Uterus (tissue), 4 donors: Measurements from ENCODE around the gene MRPL22. TPM values are rescaled to one million over a fixed set of nuclear protein-coding genes. Genes with fewer than 3 reads are reported as not detected.
A peak's percentile ranks its signal among the peaks of the same experiment; 100 is the strongest.
"Not testable (repeated sequence)": the region's sequence is repeated elsewhere in the genome, so short reads cannot be mapped to it uniquely, and the experiment has no call there.

Experiments used
- DNase-seq, 2 donors: peaks; one replicate each; pipeline ENCODE4 v3.0.0-alpha.2; 2019 to 2020
- H3K27ac ChIP-seq, 2 donors: fragments of 200-600 bp; sonication (generic); 1 replicate in 1 of 2; 2 replicates in 1 of 2; pipeline ENCODE4 v1.5.1; 2016 to 2018
- H3K27me3 ChIP-seq, 2 donors: fragments of 200-600 bp; sonication (generic); one replicate each; pipeline ENCODE4 v1.5.1; 2018 to 2019; ENCODE audit warnings: control low read depth in 1 of 2
- H3K36me3 ChIP-seq, 2 donors: fragments of 200-600 bp; sonication (generic); one replicate each; pipeline ENCODE4 v1.5.1; 2019; ENCODE audit warnings: control low read depth in 1 of 2
- H3K4me1 ChIP-seq, 2 donors: fragments of 200-600 bp; sonication (generic); one replicate each; pipeline ENCODE4 v1.5.1; 2018 to 2019; ENCODE audit warnings: control low read depth in 1 of 2
- H3K4me3 ChIP-seq, 2 donors: fragments of 200-600 bp; sonication (generic); 1 replicate in 1 of 2; 2 replicates in 1 of 2; pipeline ENCODE4 v1.5.1; 2018 to 2019; ENCODE audit warnings: mild to moderate bottlenecking in 1 of 2
- H3K9me3 ChIP-seq, 2 donors: fragments of 200-600 bp; sonication (generic); one replicate each; pipeline ENCODE4 v1.5.1; 2019; ENCODE audit warnings: control low read depth in 1 of 2
- POLR2A ChIP-seq, 2 donors: fragments of 450-650 bp; IDR thresholded peaks; one replicate each; pipeline ENCODE4 v1.6.1; 2016; ENCODE audit warnings: antibody characterized with exemption in 2 of 2, mild to moderate bottlenecking in 1 of 2, moderate library complexity in 1 of 2
- intact Hi-C: fragments of 100-400 bp; cut with DNase I; formaldehyde crosslinking; loops from one replicate; pipeline ENCODE4 v1.15.1; 2023; ENCODE audit warnings: low total_unique reads
- total RNA-seq, 4 donors: library from RNA; depleted of rRNA in 3 of 4; stranded (reverse); fragments of >200 nt in 3 of 4; gene quantifications; one replicate each; pipeline versions ENCODE4 v1.1.0 to v1.2.4, GENCODE V29; 2014 to 2023
- TF ChIP-seq, protein P1 (sequence below), 4 experiments: fragments of 200-600 bp in 2 of 4; fragments of 450-650 bp in 2 of 4; sonication (generic) in 2 of 4; IDR thresholded peaks; one replicate each; pipeline ENCODE4 v1.5.1; 2016 to 2019; ENCODE audit warnings: antibody characterized with exemption in 4 of 4, mild to moderate bottlenecking in 2 of 4, moderate library complexity in 1 of 4
- donor health status: DM: yes; HTN: yes; CAD: no.

The MRPL22 gene
- total RNA-seq, 4 donors from 2014 or later: 12.6 to 39.2 (median 22.7) TPM

DNA sequence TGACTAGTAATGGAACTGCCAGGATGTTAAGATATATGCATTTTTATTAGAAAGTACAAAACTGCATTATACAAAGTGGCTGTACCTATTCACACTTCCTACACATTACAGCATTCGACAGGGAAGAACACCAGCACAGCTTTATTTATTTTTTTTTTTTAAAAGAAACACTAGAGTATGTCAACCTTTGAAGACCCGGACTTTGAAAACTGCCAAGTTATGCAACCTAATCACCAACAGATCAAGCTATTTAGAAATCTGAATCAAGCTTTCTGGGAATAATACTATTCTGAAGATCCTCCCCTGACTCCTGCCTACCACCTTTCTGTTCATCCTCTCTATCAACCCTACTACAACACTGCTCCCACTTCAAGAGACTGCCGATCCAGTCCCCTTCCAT lies 7.3 kb upstream of the MRPL22 start:
- no peak overlapping the region for H3K27ac ChIP-seq
- H3K27me3 ChIP-seq: no peaks in the 10 kb centered on the region
- no peaks in the 10 kb centered on the region for H3K36me3 ChIP-seq
- TF ChIP-seq, protein P1, sequence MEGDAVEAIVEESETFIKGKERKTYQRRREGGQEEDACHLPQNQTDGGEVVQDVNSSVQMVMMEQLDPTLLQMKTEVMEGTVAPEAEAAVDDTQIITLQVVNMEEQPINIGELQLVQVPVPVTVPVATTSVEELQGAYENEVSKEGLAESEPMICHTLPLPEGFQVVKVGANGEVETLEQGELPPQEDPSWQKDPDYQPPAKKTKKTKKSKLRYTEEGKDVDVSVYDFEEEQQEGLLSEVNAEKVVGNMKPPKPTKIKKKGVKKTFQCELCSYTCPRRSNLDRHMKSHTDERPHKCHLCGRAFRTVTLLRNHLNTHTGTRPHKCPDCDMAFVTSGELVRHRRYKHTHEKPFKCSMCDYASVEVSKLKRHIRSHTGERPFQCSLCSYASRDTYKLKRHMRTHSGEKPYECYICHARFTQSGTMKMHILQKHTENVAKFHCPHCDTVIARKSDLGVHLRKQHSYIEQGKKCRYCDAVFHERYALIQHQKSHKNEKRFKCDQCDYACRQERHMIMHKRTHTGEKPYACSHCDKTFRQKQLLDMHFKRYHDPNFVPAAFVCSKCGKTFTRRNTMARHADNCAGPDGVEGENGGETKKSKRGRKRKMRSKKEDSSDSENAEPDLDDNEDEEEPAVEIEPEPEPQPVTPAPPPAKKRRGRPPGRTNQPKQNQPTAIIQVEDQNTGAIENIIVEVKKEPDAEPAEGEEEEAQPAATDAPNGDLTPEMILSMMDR (IDR thresholded peaks at IDR 0.05): no peak
- no peak for TF ChIP-seq POLR2A (IDR thresholded peaks at IDR 0.05)
- H3K4me1 ChIP-seq: no peaks in the 10 kb centered on the region
- no peak for DNase-seq
- H3K9me3 ChIP-seq: no peaks in the 10 kb centered on the region
- intact Hi-C loops: loop anchor here (10.0 kb wide), 1 partner anchor 179 kb away; the partner anchor contains the start of gene LARP1
- H3K4me3 ChIP-seq: no peak overlapping the region

DNA sequence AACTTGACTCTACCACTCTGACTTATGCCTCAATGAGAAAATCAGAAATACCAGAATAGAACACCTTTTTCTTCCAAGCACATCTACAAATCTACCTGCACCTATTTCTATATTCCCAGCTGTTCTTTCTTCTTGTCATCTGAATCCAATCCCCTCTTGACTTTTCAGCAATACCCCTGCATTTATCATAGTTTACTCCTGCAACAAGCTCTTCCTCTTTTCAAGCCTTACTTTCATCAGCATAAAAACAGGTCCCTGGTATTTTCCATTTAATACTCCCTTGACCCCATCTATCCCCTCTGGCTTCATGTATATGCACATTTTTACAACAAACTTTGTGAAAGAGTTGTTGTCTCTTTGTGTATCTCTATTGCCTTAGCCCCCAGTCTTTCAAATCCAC lies 6.0 kb upstream of the MRPL22 start:
- intact Hi-C loops: loop anchor here (10.0 kb wide), 1 partner anchor 180 kb away; the partner anchor contains the start of gene LARP1
- no peaks in the 10 kb centered on the region for H3K9me3 ChIP-seq
- H3K27ac ChIP-seq: no peak overlapping the region
- H3K36me3 ChIP-seq: no peaks in the 10 kb centered on the region
- no peak for TF ChIP-seq POLR2A (IDR thresholded peaks at IDR 0.05)
- TF ChIP-seq, protein P1 (IDR thresholded peaks at IDR 0.05): no peak
- no peak for DNase-seq
- H3K4me1 ChIP-seq: no peaks in the 10 kb centered on the region
- no peak overlapping the region for H3K4me3 ChIP-seq
- no peaks in the 10 kb centered on the region for H3K27me3 ChIP-seq

DNA sequence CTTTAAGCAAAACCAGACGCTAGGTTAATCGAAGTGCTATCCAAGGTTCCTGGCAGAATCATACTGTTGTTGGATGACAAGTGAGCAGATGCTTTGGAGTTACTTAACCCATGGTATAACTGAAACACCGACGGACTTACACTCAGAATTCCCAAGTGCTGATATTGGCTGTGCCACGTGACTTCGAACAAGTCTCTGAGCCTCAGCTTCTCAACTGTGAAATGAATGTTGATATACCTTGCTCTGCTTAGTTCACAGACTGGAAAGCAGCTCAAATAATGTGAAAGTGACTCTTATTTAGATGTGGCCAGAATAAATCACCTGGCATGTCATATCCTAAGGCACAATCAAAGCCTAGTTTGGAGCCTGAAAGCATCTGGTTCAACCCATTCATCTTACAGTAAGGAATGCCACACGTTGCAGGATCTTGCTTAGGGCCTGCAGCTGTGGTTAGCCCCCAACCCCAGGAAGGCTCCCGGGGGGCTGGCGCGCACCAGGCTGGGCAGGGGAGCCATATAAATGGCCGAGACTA lies 3.6 kb upstream of the MRPL22 start:
- Histone ChIP-seq H3K9me3 (no peaks in the 10 kb centered on the region), H3K4me3 (peak overlapping the region; percentile 49 to 81), H3K4me1 (peaks cover 0 to 8% of the 10 kb centered on the region in 2 donors), H3K27ac (peak overlapping the region; percentile 48 to 79), H3K27me3 (no peaks in the 10 kb centered on the region), H3K36me3 (no peaks in the 10 kb centered on the region)
- DNase-seq: no peak
- intact Hi-C loops: loop anchor here (10.0 kb wide), 1 partner anchor 182 kb away; the partner anchor contains the start of gene LARP1
- no peak for TF ChIP-seq POLR2A (IDR thresholded peaks at IDR 0.05)
- TF ChIP-seq, protein P1 (IDR thresholded peaks at IDR 0.05): no peak

DNA sequence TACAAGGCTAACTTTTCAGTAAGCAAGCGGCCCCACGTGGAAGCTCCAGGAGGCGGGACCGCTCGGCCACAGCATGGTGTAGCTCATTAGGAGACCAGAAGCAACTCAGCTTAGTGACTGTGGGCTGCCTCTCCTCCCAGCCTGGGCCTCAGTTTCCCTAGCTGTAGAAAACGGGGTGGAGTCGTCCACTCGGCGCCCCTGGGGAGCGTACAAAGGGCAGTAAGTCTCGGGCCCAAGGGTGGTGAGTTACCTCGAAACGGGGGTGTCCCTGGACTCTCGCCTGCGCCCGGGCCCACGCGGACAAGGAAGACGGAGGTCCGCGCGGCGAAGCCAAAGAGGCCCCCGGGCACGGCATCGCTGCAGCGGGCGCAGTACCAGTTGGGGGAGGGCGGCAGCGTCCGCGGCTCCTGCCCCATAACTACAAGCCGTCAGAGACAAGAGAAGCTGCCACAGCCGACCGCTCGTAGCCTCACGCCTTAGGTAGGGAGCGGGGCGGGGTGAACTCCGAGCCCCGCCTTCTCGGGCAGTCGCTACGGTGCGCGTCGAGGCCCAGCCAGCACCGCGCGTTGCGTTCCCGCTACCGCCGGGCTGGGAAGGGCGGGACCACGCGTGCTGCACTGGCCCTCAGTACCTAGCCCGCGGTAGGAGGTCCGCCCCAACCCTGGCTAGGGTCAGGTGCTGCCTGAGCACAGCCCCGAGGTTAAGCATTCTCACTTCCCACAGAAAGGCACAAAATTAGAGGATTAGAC lies 3.0 kb upstream of the MRPL22 start, which contains the start of gene GEMIN5:
TSS of gene GEMIN5 (minus strand) at position 494 of the 749 bp plus-strand sequence. CDS start at position 416, 78 bp downstream.
- intact Hi-C loops: loop anchor here (10.0 kb wide), 1 partner anchor 183 kb away; the partner anchor contains the start of gene LARP1
- TF ChIP-seq POLR2A (IDR thresholded peaks at IDR 0.05): peak in 1 of 2 donors; percentile 54
- TF ChIP-seq, protein P1 (IDR thresholded peaks at IDR 0.05): peak in 1 of 4 experiments; percentile 5
- H3K27ac ChIP-seq: peak within 1 kb of the TSS; percentile 48 to 79
- H3K4me1 ChIP-seq: peaks cover 0 to 9% of the 10 kb centered on the region in 2 donors
- H3K27me3 ChIP-seq: no peaks in the 10 kb centered on the region
- H3K9me3 ChIP-seq: no peaks in the 10 kb centered on the region
- peak within 1 kb of the TSS; percentile 49 to 81 for H3K4me3 ChIP-seq
- H3K36me3 ChIP-seq: no peaks in the 10 kb centered on the region
- DNase-seq: peak; percentile 74 to 85

DNA sequence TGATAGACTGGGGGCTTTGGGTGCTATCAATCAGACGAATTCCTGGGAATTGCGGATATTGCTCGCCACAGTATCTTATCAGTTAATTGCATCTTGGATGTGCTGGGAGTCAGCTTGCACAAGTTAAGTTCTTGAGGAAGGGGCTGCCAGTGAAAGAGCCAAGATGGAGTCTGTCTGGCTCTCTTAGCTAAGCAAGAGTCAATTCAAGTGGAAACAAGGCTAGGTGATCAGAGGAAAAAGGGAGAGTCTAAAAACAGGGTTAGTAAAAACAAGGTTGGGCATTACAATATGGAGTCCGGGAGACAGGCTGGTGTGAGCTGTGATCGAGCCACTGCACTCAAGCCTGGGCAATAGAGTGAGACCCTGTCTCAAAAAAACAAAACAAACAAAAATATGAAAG lies 1.5 kb upstream of the MRPL22 start:
- H3K4me3 ChIP-seq, DNase-seq, H3K36me3 ChIP-seq, H3K27me3 ChIP-seq, H3K9me3 ChIP-seq, H3K4me1 ChIP-seq, H3K27ac ChIP-seq: not testable (repeated sequence)
- intact Hi-C loops: loop anchor here (10.0 kb wide), 1 partner anchor 185 kb away; the partner anchor contains the start of gene LARP1
